Osteoblast (primary cell): ENCODE results near the gene PHACTR2. TPM values are rescaled to one million over a fixed set of nuclear protein-coding genes. Genes with fewer than 3 reads are reported as not detected.

Experiments
- DNase-seq: peaks from one replicate; pipeline ENCODE4 v3.0.0; 2011; ENCODE audit warnings: low spot score, mixed read lengths; ENCODE audit not compliant: insufficient read length; ENCODE audit errors: missing footprints
- H2AFZ ChIP-seq: 2 replicates; pipeline ENCODE4 v1.6.0; 2011; ENCODE audit warnings: mild to moderate bottlenecking, low read length
- H3K27ac ChIP-seq: 2 replicates; pipeline ENCODE4 v1.5.1; 2011; ENCODE audit warnings: mild to moderate bottlenecking, low read depth, low read length, moderate library complexity
- H3K27me3 ChIP-seq: 2 replicates; pipeline ENCODE4 v1.6.0; 2012; ENCODE audit warnings: mild to moderate bottlenecking, control low read depth, inconsistent platforms, low read length, moderate library complexity; ENCODE audit not compliant: insufficient read depth
- H3K36me3 ChIP-seq: 2 replicates; pipeline ENCODE4 v1.5.1; 2011; ENCODE audit warnings: mild to moderate bottlenecking, low read length, control low read depth, moderate library complexity; ENCODE audit not compliant: insufficient read depth
- H3K4me1 ChIP-seq: 2 replicates; pipeline ENCODE4 v1.5.1; 2011; ENCODE audit warnings: mild to moderate bottlenecking, low read length, control low read depth, moderate library complexity; ENCODE audit not compliant: insufficient read depth
- H3K4me2 ChIP-seq: 2 replicates; pipeline ENCODE4 v1.6.0; 2011; ENCODE audit warnings: mild to moderate bottlenecking, low read length; ENCODE audit not compliant: insufficient read depth
- H3K4me3 ChIP-seq: fragments of 200-600 bp; sonication (generic); 3 replicates; pipeline ENCODE4 v1.5.1; 2012; ENCODE audit warnings: mild to moderate bottlenecking, low read length, inconsistent platforms; ENCODE audit not compliant: insufficient read depth
- H3K79me2 ChIP-seq: 2 replicates; pipeline ENCODE4 v1.6.0; 2012; ENCODE audit warnings: mild to moderate bottlenecking, low read length, control low read depth, inconsistent platforms; ENCODE audit not compliant: insufficient read depth
- H3K9me3 ChIP-seq: 2 replicates; pipeline ENCODE4 v1.5.1; 2011; ENCODE audit warnings: low read depth, low read length, control low read depth
- H4K20me1 ChIP-seq: 2 replicates; pipeline ENCODE4 v1.6.0; 2012; ENCODE audit warnings: mild to moderate bottlenecking, low read length, control low read depth; ENCODE audit not compliant: insufficient read depth
- CTCF ChIP-seq: IDR thresholded peaks from 2 replicates; pipeline ENCODE4 v1.5.1; 2011; ENCODE audit warnings: mild to moderate bottlenecking, low read depth, low read length, moderate library complexity; ENCODE audit errors: extremely low read depth
- total RNA-seq: library from RNA; depleted of rRNA; stranded (reverse); fragments of >200 nt; gene quantifications from 2 replicates; pipeline ENCODE4 v1.2.3, GENCODE V29; 2012

The PHACTR2 gene
- total RNA-seq, 1 donor, result 71.7 TPM

GRCh38 chr6:143673669-143674068 lies 4.1 kb upstream of the PHACTR2 start:
- H3K4me2 ChIP-seq, result peak overlapping the region; percentile 49
- DNase-seq, result no peak
- H3K4me1 ChIP-seq, result peaks cover 31% of the 10 kb centered on the region
- H3K27ac ChIP-seq, result peak overlapping the region; percentile 70
- no peaks in the 10 kb centered on the region for H3K27me3 ChIP-seq
- H3K4me3 ChIP-seq, result no peak overlapping the region
- peaks cover 5% of the 10 kb centered on the region for H3K79me2 ChIP-seq
- no peak for TF ChIP-seq CTCF
- H3K36me3 ChIP-seq, result no peaks in the 10 kb centered on the region
- no peaks in the 10 kb centered on the region for H4K20me1 ChIP-seq
- no peak overlapping the region for H2AFZ ChIP-seq
- H3K9me3 ChIP-seq, result no peaks in the 10 kb centered on the region

DNA sequence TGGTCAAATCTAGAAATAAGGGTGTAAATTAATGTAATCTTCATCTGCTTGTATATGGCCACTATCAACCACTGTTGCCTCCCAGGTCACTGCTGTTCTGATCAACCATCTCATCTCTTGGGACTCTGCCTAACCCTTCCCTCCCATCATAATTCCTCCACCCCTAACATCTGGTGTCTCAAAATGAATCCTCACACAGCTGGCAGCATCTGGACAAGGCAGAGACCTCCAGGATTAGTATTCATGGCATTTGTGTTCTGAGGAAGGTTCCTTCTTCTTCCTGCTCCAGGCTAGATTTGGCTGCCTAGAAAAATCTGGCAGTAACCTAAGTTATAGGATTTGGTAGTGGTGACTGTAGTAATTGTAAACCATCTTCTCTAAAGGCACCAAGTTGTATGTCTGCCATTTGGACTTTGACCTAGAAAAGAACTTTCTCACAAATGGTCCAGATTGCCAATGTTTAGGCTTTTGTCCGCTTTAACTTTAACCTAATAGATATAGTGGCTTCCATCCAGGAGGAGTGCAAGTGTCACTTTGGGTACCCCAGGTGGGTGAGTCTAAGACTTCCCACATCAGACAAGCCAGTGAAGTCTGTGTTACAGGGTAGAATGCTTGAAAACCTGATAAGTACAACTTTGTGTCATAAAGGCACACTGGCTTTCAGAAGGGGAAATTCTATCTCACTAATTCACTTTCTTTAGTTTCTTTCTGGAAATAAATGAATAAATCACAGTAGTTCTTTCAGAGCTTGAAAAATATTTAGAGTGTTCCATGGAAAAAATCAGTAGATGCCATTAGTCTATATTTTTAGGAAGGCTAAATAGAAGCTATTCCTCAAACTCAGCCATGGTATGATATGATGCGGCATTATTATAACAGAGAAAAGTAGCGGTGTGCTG lies 3.0 kb upstream of the PHACTR2 start:
- H3K4me2 ChIP-seq, result no peak overlapping the region
- H3K27ac ChIP-seq, result peak overlapping the region; percentile 70
- H3K27me3 ChIP-seq, result no peaks in the 10 kb centered on the region
- no peaks in the 10 kb centered on the region for H3K36me3 ChIP-seq
- TF ChIP-seq CTCF, result no peak
- DNase-seq, result no peak
- peaks cover 15% of the 10 kb centered on the region for H3K79me2 ChIP-seq
- peaks cover 34% of the 10 kb centered on the region for H3K4me1 ChIP-seq
- no peak overlapping the region for H3K4me3 ChIP-seq
- H3K9me3 ChIP-seq, result no peaks in the 10 kb centered on the region
- no peaks in the 10 kb centered on the region for H4K20me1 ChIP-seq
- no peak overlapping the region for H2AFZ ChIP-seq

GRCh38 chr6:143675382-143675900 lies 2.3 kb upstream of the PHACTR2 start:
- no peak for DNase-seq
- no peak overlapping the region for H3K27ac ChIP-seq
- H3K9me3 ChIP-seq, result no peaks in the 10 kb centered on the region
- H3K36me3 ChIP-seq, result no peaks in the 10 kb centered on the region
- H3K4me3 ChIP-seq, result no peak overlapping the region
- peaks cover 22% of the 10 kb centered on the region for H3K79me2 ChIP-seq
- peaks cover 34% of the 10 kb centered on the region for H3K4me1 ChIP-seq
- H3K4me2 ChIP-seq, result no peak overlapping the region
- no peak for TF ChIP-seq CTCF
- no peaks in the 10 kb centered on the region for H3K27me3 ChIP-seq
- no peak overlapping the region for H2AFZ ChIP-seq
- no peaks in the 10 kb centered on the region for H4K20me1 ChIP-seq

DNA sequence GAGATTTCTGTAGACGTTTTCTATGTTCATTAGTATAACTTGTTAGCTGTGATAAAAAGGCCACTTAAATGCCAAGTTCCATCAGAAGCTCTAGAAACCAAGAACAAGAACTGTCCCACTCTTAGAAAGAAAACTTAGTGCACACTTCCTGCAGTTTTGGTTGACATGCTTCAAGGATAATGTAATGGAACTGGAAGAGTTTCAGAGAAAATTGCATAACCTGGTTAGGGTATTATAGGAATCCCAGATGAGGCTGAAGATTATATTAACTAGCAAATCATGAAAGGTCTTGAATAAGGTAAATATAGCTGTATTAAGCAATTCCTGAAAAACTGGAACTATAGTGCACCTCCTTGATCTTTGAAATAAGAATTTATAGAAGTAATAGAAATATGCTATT lies 1.8 kb upstream of the PHACTR2 start:
- Histone ChIP-seq H3K27me3 (no peaks in the 10 kb centered on the region), H3K79me2 (peaks cover 27% of the 10 kb centered on the region), H3K4me2 (no peak overlapping the region), H3K9me3 (no peaks in the 10 kb centered on the region), H3K36me3 (no peaks in the 10 kb centered on the region), H3K4me1 (peaks cover 34% of the 10 kb centered on the region), H3K27ac (no peak overlapping the region), H4K20me1 (no peaks in the 10 kb centered on the region), H3K4me3 (no peak overlapping the region), H2AFZ (no peak overlapping the region)
- no peak for TF ChIP-seq CTCF
- DNase-seq, result no peak
